NCI-H510A (cell line): ENCODE results near the gene RFX1.

Experiments
- DNase-seq: peaks from one replicate; lab custom pipeline; 2025; lab: John Stamatoyannopoulos, UW

The RFX1 gene

DNA sequence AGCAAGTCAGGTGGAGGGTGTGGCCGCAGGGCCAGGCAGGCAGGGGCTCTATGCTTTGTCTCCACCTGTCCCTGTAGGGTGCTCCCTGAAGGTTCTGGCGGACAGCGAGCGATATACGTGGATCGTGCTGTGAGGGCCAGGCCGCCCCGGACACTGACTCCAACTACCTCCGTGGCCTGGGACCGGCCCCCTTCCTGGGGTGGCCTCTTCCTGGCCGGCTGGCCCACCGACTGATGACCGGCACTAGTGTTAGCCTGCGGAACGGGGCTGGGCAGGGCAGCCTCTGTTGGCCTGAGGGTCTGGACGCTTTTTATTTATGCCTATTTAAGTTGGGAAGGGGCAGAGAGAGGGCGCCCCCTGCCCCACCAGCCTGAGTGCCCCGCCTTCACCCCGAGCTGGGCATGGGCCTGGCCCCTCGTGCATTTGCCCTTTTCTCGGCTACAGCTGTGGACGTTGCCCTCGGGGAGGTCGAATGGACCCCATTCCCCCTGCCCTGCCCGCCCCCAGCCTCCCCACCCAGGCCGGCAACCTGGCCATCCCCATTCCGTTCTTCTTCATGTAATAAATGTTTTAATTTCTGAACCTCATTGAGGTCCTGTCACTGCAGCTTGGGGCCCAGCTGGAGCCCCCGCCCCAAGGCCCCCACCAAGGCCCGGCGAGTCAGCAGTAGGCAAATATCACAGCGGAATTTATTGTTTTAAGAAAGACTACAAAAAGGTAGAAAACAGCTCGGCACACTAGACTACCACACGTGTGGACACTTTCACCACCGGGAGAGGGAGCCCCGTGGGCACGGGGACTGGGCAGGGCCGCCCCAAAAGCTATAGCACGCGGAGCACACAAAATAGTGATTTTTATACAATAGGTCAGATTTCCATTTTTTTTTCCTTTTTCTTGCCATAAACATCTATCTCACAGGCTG is 45.0 kb downstream of the RFX1 start:
- DNase-seq = no peak

DNA sequence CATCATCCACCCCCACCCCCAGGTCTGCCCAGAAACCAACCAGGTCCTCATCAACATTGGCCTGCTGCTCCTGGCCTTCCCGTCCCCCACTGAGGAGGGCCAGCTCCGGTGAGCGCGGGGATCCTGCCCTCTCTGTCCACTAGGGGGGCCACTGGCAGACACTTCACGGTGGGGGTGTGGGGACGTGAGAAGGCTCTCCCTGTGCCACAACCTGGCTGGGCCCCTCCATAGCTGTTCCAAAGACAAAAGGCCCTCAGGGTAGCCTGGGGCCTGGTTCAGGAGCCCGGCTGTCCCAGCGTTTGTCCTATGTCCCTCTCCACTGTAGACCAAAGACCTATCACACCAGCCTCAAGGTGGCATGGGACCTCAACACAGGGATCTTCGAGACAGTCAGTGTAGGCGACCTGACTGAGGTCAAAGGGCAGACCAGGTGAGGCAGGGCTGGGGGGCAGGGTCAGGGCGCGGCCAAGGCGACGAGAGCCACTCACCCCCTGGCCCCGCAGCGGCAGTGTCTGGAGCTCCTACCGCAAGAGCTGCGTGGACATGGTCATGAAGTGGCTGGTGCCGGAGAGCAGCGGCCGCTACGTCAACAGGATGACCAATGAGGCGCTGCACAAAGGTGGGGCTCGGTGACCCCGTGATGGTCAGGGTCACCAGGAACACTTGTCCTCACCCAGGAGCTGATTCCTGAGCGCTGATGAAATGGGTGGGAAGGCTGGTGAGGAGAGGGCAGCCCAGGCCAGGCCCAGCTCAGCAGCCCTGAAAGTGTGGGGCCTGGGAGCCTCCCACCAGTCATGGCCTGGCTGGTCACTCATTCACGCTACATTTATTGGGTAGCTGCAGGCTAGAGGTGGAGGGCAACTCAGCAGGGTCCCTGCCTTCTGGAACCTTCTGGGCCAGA is 45.9 kb downstream of the RFX1 start:
- no peak for DNase-seq

DNA sequence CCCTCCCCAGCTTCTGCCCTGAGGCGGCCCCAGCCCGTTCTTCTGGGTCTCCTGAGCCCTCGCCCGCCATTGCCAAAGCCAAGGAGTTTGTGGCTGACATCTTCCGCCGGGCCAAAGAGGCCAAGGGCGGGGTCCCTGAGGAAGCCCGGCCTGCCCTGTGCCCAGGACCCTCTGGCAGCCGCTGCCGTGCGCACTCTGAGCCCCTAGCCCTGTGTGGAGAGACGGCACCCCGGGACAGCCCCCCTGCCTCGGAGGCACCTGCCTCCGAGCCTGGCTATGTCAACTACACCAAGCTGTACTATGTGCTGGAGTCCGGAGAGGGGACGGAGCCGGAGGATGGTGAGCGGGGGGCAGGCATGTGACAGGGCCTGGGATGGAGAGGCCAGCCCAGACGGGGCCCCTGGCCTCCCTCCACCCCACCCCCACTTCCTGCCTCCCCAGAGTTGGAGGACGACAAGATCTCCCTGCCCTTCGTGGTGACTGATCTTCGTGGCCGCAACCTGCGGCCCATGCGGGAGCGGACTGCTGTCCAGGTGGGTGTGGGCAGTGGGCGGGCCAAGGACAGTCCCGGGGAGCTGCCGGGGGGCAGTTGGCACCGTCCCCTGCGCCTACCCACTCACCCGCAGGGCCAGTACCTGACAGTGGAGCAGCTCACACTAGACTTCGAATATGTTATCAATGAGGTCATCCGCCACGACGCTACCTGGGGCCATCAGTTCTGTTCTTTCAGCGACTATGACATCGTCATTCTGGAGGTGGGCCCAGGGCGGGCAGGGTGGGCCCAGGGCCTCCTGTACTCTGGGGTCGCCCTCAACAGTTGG is 46.8 kb downstream of the RFX1 start:
- DNase-seq = no peak

- DNase-seq = no peak
These were observed 48.1 kb downstream of the RFX1 start for GRCh38 chr19:13958043-13958442.

GRCh38 chr19:13957051-13957450 is 49.1 kb downstream of the RFX1 start:
- DNase-seq = no peak

- DNase-seq = no peak
These were observed 49.8 kb downstream of the RFX1 start for GRCh38 chr19:13956365-13956744.

DNA sequence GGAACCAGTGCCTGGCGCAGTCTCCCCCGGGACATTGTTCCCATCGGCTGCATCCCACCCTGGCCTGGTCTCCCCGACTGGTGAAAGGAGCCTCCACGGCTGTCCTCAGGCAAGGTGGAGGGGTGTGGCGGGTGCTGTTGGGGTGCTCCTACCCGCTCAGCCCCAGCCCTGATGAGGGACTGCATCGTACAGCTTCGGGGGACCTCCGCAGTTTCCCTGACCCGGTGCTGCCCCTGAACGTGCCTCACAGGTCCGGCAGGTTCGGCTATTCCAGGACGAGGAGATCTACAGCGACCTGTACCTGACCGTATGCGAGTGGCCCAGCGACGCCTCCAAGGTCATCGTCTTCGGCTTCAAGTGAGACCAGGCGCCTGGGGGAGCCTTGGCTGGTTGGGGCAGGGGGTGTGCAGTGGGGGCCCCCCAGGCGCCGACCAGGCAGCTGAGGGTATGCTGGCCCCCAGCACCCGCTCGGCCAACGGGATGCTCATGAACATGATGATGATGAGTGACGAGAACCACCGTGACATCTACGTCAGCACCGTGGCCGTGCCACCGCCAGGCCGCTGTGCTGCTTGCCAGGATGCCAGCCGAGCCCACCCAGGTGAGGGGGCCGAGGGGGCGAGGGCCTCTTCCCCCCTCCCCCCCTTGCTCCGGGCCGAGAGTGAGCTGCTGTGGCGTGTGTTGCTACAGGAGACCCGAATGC is 50.3 kb downstream of the RFX1 start:
- DNase-seq = no peak

DNA sequence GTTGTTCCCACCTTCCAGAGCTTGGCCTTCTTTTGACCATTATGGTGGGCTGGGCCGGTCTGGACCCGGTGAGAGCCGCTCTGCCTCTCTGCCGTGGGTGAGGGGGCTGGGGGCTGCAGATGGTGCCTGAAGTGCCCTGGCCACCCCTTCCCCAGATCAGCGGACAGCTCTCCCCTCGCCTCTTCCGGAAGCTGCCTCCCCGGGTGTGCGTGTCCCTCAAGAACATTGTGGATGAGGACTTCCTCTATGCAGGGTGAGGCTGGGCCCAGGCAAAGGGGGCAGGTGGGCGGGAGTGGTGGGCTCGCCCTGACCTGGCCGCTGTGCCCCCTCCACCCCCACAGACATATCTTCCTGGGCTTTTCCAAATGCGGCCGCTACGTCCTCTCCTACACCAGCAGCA is 51.9 kb downstream of the RFX1 start:
- DNase-seq = no peak

GRCh38 chr19:13952931-13953531 is 53.1 kb downstream of the RFX1 start:
- no peak for DNase-seq

GRCh38 chr19:13952154-13952930 is 53.8 kb downstream of the RFX1 start, which contains the start of gene DCAF15:
DCAF15 (plus strand) TSS chr19:13952509; CDS start chr19:13952513, 4 bp downstream.
- DNase-seq = peak; percentile 99

- DNase-seq = no peak
These were observed 54.3 kb downstream of the RFX1 start for GRCh38 chr19:13951799-13952153.

DNA sequence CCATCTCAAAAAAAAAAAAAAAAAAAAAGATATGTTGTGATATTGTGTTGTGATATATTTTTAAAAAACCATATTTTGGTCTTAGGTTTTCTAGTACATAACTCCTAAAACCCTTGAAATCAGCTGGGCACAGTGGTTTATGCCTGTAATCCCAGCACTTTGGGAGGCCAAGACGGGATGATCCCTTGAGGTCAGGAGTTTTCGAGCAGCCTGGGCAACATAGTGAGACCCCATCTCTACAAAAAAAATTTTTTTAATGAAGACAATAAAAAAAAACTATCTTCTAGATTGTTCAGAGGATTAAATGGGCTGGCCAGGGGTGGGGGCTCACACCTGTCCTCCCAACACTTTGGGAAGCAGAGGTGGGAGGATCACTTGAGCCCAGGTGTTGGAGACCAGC is 55.1 kb downstream of the RFX1 start:
- no peak for DNase-seq

DNA sequence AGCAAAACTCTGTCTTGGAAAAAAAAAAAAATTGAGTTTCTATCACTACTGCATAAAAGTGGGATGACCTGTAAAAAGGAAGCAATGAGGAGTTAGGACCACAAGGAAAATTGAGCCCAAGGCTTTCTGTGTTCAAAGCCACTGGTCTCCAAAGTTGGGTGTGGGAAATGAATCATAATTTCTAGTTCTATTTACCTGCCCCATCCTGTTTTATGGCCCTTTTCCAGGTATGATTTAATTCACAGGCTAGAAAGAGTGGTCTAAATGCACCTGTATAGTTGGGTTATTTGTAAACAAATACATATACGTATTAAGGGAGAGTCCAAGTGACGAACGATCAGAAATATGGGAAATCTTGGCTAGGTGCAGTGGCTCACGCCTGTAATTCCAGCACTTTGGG is 59.7 kb downstream of the RFX1 start:
- no peak for DNase-seq

DNA sequence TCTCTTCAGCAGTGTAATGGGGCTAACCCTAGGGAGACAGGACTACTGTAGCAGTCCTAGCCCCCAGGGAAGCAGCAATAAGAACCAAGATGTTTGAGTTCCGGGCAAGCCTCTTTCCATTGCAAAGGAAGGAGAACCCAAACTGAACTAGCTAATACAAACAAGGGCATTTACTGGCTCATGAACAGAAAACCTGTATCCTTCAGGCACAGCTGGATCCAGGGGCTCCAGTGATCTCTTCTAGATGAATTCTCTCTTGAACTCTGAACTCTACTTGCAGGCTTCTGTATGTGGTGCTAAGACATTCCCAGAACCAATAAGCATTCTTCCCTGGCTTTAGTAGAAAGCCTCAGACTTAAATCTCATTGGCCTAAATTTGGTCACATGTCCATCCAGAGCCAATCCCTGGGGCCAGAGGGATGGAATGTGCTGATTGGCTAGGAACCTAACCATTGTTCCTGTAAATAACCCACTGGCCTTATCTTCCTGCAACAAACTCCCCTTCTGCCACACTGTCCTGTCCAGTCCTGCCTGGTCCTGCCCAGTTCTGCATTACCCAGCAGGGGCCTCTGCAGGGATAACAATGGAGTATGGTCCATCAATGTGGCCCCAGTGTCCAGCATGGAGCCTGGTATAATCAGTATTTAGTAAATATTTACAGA is 64.0 kb downstream of the RFX1 start:
- no peak for DNase-seq

DNA sequence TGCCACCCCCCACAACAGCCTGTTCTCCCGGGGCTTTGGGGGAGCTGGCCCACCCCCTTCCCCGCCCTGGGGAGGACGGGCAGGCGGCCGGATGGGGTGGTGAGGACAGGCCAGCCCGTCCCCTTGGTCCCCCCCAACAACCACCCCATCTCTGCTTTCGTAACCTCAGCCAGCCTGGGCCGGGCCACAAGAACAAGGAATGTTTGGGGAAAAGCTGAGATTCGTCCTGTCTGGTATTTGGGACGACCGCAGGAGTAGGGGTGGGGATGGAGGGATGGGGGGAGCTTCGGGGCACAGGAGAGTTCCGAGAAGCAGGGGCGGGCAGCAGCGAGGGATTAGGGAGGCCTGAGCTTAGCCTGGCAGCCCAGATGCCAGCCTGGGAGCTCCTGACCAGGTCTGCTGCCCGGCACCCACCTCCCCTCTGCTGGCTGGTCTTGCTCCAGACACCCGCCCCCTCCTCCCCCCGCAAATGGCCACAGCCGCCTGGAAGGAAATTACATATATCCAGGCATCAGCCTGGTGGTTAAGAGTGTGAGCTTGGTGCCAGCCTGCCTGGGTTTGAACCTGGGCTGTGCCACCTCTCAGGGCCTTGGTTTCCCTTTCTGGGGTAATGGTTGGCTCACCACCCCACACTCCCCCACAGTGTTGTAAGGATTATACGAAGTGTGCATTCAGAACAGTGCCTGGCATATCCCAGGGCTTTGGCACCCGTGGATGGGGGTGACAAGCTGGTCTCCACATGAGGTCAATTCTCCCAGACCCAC is 67.6 kb downstream of the RFX1 start, which contains the start of gene PODNL1:
TSS of gene PODNL1 (minus strand) at position 117 of the 764 bp plus-strand sequence. CDS start 236 bp downstream, outside the sequence.
- DNase-seq = no peak

GRCh38 chr19:13937479-13938300 is 68.4 kb downstream of the RFX1 start:
- no peak for DNase-seq

GRCh38 chr19:13935765-13936510 is 70.2 kb downstream of the RFX1 start:
- DNase-seq = no peak
